GM12878 (cell line): ENCODE data around the gene LBR. TPM values are rescaled to one million over a fixed set of nuclear protein-coding genes. Genes with fewer than 3 reads are reported as not detected.

Experiments
- ATAC-seq: fragments of 200-7000 bp; cut with Tn5 transposase; 3 replicates; pipeline ENCODE4 v1.9.1; 2020; ENCODE audit warnings: mild to moderate bottlenecking, moderate library complexity
- BruUV-seq: library from RNA; stranded (reverse); fragments of 400-500 nt; replicated peaks from 2 replicates; lab custom pipeline; 2021; lab: Mats Ljungman, UMichigan
- CTCF ChIA-PET: fragments of 300-600 bp; sonication (Branson Sonifier 250); formaldehyde crosslinking; extraction: SDS; loops from one replicate; lab custom pipeline; 2021; ENCODE audit warnings: inconsistent platforms; lab: Yijun Ruan, JAX
- POLR2A ChIA-PET: fragments of 350-600 bp; formaldehyde crosslinking; extraction: SDS; loops from one replicate; lab custom pipeline; 2021; ENCODE audit warnings: inconsistent platforms; lab: Charles Lee
- RAD21 ChIA-PET: fragments of 300-600 bp; sonication (Branson Sonifier 250); formaldehyde crosslinking; loops from one replicate; lab custom pipeline; 2023; ENCODE audit warnings: antibody characterized with exemption; ENCODE audit not compliant: unreplicated experiment; lab: Charles Lee
- SMC1A ChIA-PET: fragments of 300-600 bp; sonication (Branson Sonifier 250); formaldehyde crosslinking; loops from one replicate; lab custom pipeline; 2023; ENCODE audit not compliant: unreplicated experiment, uncharacterized antibody; lab: Charles Lee
- DNase-seq: peaks from one replicate; pipeline ENCODE4 v3.0.0-alpha.2; 2011; ENCODE audit warnings: low read depth, low spot score
- FAIRE-seq: peaks from 3 replicates; lab custom pipeline; 2011; peaks lifted over from hg19 to GRCh38; lab: Jason Lieb, UNC
- H2AFZ ChIP-seq: 2 replicates; pipeline ENCODE4 v1.6.0; 2011; ENCODE audit warnings: low read depth, low read length, control low read depth; ENCODE audit not compliant: control insufficient read depth
- H3K27ac ChIP-seq: 2 replicates; pipeline ENCODE4 v1.5.1; 2011; ENCODE audit warnings: control low read depth; ENCODE audit not compliant: control insufficient read depth, insufficient read depth
- H3K27me3 ChIP-seq, 2 experiments: replicated peaks in 1 of 2; 2 replicates each; pipeline versions ENCODE4 v1.6.0 to v1.6.1; 2011; ENCODE audit warnings: low read length in 1 of 2; ENCODE audit not compliant: control insufficient read depth in 2 of 2, insufficient read depth in 2 of 2
- H3K36me3 ChIP-seq, 2 experiments: 2 replicates each; pipeline ENCODE4 v1.5.1; 2011; ENCODE audit warnings: low read length in 1 of 2; ENCODE audit not compliant: control insufficient read depth in 2 of 2, insufficient read depth in 2 of 2
- H3K4me1 ChIP-seq: 2 replicates; pipeline ENCODE4 v1.6.1; 2011; ENCODE audit warnings: mild to moderate bottlenecking, low read length, moderate library complexity, mixed read lengths; ENCODE audit not compliant: control insufficient read depth, insufficient read depth
- H3K4me2 ChIP-seq: 2 replicates; pipeline ENCODE4 v1.6.0; 2011; ENCODE audit warnings: control low read depth; ENCODE audit not compliant: control insufficient read depth, insufficient read depth
- H3K4me3 ChIP-seq: fragments of 200-600 bp; sonication (generic); 2 replicates; pipeline ENCODE4 v1.5.1; 2016
- H3K79me2 ChIP-seq: 2 replicates; pipeline ENCODE4 v1.6.0; 2011; ENCODE audit warnings: low read length; ENCODE audit not compliant: control insufficient read depth, insufficient read depth
- H3K9ac ChIP-seq: 2 replicates; pipeline ENCODE4 v1.8.0; 2011; ENCODE audit warnings: low read length, control low read depth, mixed read lengths; ENCODE audit not compliant: control insufficient read depth, insufficient read depth
- H3K9me3 ChIP-seq: replicated peaks from 3 replicates; pipeline ENCODE4 v1.5.1; 2011; ENCODE audit warnings: mild to moderate bottlenecking, low read length; ENCODE audit not compliant: control insufficient read depth, insufficient read depth
- H4K20me1 ChIP-seq: 2 replicates; pipeline ENCODE4 v1.6.0; 2011; ENCODE audit not compliant: control insufficient read depth, insufficient read depth
- RB1 ChIP-seq: fragments of 450-650 bp; formaldehyde crosslinking; IDR thresholded peaks from 2 replicates; pipeline ENCODE4 v1.6.1; 2017; ENCODE audit warnings: mild to moderate bottlenecking, borderline replicate concordance
- SKIL ChIP-seq: fragments of 450-650 bp; IDR thresholded peaks from 2 replicates; pipeline ENCODE4 v1.6.1; 2017; ENCODE audit warnings: mild to moderate bottlenecking, low read depth, inconsistent platforms; ENCODE audit not compliant: poor library complexity, severe bottlenecking
- TCF7 ChIP-seq: IDR thresholded peaks from 2 replicates; pipeline ENCODE4 v1.6.1; 2014; ENCODE audit warnings: antibody characterized with exemption, borderline replicate concordance
- ZNF24 ChIP-seq: fragments of 450-650 bp; IDR thresholded peaks from 2 replicates; pipeline ENCODE4 v1.6.1; 2017; ENCODE audit warnings: antibody characterized with exemption, mild to moderate bottlenecking
- ZNF622 ChIP-seq: fragments of 450-650 bp; IDR thresholded peaks from 2 replicates; pipeline ENCODE4 v1.6.1; 2017; ENCODE audit warnings: mild to moderate bottlenecking, inconsistent platforms
- WGBS: methylation state at CpG from one replicate; pipeline ENCODE4 v1.1.6; 2016; ENCODE audit warnings: low lambda C conversion rate; ENCODE audit not compliant: insufficient replicate concordance, insufficient coverage; ENCODE audit errors: missing lambda C conversion rate; 5-methylcytosine and 5-hydroxymethylcytosine counted together
- in situ Hi-C: fragments of 300-500 bp; cut with MboI; formaldehyde crosslinking; loops from 9 replicates; pipeline ENCODE4 v1.14.3; 2018; ENCODE audit warnings: mixed read lengths
- intact Hi-C: fragments of 100-400 bp; cut with micrococcal nuclease; formaldehyde crosslinking; loops from one replicate; pipeline ENCODE4 v1.14.2; 2022; ENCODE audit not compliant: unreplicated experiment
- polyA plus RNA-seq, 11 experiments: library from polyadenylated mRNA; depleted of rRNA in 4 of 11; unstranded in 6 of 11; stranded (reverse) in 5 of 11; fragments of >200 nt; fragmentation: Nextera tagmentation in 4 of 11; fragmentation: Illumina TruSeq in 1 of 11; extraction: Ambion mirVana in 4 of 11; extraction: Trizol in 1 of 11; gene quantifications; 1 replicate in 1 of 11; 2 replicates in 10 of 11; pipeline versions ENCODE4 v1.2.1 to v1.2.3, GENCODE V29; 2011 to 2016; ENCODE audit warnings: inconsistent platforms in 2 of 11, missing spikeins in 2 of 11, low read depth in 1 of 11
- total RNA-seq, 4 experiments: library from RNA; depleted of rRNA in 3 of 4; stranded (reverse); fragments of >200 nt in 3 of 4; fragmentation: Illumina TruSeq in 1 of 4; extraction: Trizol in 1 of 4; gene quantifications; 2 replicates each; pipeline versions ENCODE4 v1.2.1 to v1.2.3, GENCODE V29; 2013 to 2021
- TF ChIP-seq, protein P1 (sequence below): IDR thresholded peaks from 2 replicates; pipeline ENCODE4 v1.6.1; 2011; ENCODE audit warnings: low read depth, mild to moderate bottlenecking, low read length, moderate library complexity, borderline replicate concordance; ENCODE audit errors: extremely low read depth

Gene LBR
- total and polyA plus RNA-seq, 10 of the 15 experiments (the other 5 are each of a cell fraction or from before 2014, with no cell fraction given): 81.8 to 178 (median 114) TPM

DNA sequence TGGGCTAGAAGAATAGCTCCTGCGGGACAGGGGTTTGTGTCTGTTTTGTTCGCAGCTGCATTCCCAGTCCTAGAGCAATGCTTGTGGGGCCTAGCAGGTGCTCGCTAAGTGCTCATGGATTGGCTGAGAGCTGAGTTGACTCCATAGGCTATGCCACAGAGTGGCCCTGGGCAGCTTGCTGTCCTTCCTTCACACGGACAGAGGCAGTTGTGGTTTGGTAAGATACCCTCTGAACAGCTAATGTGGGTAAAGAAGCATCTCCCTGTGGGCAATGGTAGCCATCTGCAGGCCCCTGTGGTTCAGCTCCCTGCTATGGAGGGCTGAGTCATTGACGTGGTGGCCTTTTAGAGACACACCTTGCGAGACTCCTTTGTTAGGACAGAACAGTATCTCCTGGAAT lies 23.5 kb upstream of the LBR start:
- no peaks in the 10 kb centered on the region; a peak in 1 of 4 replicates for H3K27me3 ChIP-seq
- no peak overlapping the region for H3K4me3 ChIP-seq
- FAIRE-seq (no peak), ATAC-seq (no peak)
- no peaks in the 10 kb centered on the region for H3K79me2 ChIP-seq
- in situ Hi-C loops (no loop called here), intact Hi-C loops (no loop called here)
- H4K20me1 ChIP-seq: no peaks in the 10 kb centered on the region
- ChIA-PET POLR2A (interaction anchor here (1.2 to 1.4 kb wide), 2 partner anchors 9 to 16 kb away, joined by 4 to 8 read pairs; no protein-coding TSS in a partner anchor), CTCF (interaction anchor here (1.1 to 1.6 kb wide), 2 partner anchors 10 to 22 kb away, joined by 3 read pairs; no protein-coding TSS in a partner anchor)
- H3K4me2 ChIP-seq: no peak overlapping the region
- WGBS: 58% methylated on average over 6 of the region's 6 CpGs
- H3K36me3 ChIP-seq: no peaks in the 10 kb centered on the region
- H3K9me3 ChIP-seq: no peaks in the 10 kb centered on the region; the same call in 2 of the 3 replicates
- no peak for TF ChIP-seq ZNF24
- TF ChIP-seq SKIL: no peak
- TF ChIP-seq, protein P1, sequence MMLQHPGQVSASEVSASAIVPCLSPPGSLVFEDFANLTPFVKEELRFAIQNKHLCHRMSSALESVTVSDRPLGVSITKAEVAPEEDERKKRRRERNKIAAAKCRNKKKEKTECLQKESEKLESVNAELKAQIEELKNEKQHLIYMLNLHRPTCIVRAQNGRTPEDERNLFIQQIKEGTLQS: no peak
- TF ChIP-seq ZNF622: no peak
- TF ChIP-seq RB1: no peak
- no peak for TF ChIP-seq TCF7
- TF ChIP-seq, all 136 proteins: peak for 0
- no TSS peak for BruUV-seq
- Histone ChIP-seq H3K9ac (no peak overlapping the region), H3K4me1 (no peaks in the 10 kb centered on the region), H3K27ac (no peak overlapping the region), H2AFZ (no peak overlapping the region)
- ChIA-PET RAD21 (interaction anchor here (0.6 kb wide), 1 partner anchor 11 kb away, joined by 4 read pairs; no protein-coding TSS in a partner anchor), SMC1A (no interaction called here)
- DNase-seq: no peak
